HuH-7 (cell line): ENCODE data around the gene RFT1.
A peak's percentile ranks its signal among the peaks of the same experiment; 100 is the strongest.

ENCODE experiments used
- DNase-seq: peaks from one replicate; pipeline ENCODE4 v3.0.0; 2011; ENCODE audit warnings: low spot score

RFT1 gene, protein sequence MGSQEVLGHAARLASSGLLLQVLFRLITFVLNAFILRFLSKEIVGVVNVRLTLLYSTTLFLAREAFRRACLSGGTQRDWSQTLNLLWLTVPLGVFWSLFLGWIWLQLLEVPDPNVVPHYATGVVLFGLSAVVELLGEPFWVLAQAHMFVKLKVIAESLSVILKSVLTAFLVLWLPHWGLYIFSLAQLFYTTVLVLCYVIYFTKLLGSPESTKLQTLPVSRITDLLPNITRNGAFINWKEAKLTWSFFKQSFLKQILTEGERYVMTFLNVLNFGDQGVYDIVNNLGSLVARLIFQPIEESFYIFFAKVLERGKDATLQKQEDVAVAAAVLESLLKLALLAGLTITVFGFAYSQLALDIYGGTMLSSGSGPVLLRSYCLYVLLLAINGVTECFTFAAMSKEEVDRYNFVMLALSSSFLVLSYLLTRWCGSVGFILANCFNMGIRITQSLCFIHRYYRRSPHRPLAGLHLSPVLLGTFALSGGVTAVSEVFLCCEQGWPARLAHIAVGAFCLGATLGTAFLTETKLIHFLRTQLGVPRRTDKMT

DNA sequence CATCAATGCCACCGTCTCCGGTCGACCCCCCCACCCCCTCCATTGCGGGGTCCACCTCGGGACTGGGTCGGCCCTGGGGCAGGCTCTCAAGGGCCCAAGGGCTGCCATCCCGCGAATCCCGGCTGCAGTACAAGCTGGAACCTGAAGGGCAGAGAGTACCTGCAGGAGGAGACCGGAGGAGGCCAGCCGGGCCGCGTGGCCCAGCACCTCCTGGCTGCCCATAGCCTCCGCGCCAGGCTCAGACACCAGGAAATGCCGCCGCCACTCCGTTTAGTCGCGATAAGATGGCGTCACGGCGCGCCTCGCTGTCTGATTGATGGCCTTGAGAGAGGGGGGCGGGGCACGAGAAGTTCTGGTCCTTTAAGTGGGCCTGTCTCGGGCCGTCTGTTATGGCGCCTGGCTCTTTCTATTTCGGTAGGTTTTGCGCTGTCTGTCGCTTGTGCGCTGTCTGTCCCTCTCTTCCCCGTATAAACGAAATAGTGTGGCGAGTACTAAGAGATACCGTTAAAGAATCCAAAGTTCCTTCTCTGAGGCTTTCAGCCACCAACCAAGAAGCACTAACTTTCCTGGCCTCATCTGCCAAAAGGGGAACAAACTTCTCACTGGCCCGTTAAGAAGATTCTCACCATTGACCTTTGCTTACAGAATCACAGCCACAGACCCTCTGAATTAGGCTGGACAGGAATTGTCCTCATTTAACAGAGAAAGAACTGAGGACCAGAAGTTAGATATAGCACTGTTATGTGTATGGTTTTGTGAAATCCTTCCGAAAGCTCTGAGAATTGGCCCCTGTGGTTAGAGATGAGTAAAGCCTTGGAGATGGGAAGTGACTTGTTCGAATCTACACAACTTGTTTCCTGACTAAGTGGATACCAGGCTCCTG is at the start of gene RFT1:
TSS of gene RFT1 (minus strand) at position 257 of the 883 bp plus-strand sequence. CDS start at position 222, 35 bp downstream.
- peak; percentile 50 for DNase-seq

DNA sequence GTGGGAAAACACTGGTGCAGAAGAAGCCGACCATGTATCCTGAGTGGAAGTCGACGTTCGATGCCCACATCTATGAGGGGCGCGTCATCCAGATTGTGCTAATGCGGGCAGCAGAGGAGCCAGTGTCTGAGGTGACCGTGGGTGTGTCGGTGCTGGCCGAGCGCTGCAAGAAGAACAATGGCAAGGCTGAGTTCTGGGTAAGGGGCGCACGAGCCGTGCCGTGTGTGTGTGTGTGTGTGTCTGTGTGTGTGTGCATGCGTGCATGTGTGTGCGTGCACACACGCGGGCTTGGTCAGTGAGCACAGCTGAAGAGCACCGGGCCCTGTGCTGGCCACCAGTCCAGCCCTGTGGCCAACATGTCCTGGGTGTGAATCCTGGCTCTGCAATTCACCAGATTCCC is 49.3 kb upstream of the RFT1 start:
- DNase-seq, result no peak

DNA sequence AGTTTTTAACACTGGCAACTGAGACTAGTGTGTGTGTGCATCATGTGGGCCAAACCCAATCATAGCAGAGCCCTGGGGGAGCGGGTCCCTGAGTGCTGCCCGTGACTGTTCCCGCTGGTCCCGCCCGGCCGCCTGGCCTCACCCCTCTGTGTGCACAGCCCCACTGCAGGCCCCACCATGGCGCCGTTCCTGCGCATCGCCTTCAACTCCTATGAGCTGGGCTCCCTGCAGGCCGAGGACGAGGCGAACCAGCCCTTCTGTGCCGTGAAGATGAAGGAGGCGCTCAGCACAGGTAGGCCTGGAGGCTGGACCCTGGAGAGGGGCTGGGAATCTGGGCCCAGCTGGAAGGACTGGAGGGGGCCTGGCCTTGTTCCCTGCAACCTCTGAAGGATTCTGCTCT is 48.0 kb upstream of the RFT1 start:
- no peak for DNase-seq

DNA sequence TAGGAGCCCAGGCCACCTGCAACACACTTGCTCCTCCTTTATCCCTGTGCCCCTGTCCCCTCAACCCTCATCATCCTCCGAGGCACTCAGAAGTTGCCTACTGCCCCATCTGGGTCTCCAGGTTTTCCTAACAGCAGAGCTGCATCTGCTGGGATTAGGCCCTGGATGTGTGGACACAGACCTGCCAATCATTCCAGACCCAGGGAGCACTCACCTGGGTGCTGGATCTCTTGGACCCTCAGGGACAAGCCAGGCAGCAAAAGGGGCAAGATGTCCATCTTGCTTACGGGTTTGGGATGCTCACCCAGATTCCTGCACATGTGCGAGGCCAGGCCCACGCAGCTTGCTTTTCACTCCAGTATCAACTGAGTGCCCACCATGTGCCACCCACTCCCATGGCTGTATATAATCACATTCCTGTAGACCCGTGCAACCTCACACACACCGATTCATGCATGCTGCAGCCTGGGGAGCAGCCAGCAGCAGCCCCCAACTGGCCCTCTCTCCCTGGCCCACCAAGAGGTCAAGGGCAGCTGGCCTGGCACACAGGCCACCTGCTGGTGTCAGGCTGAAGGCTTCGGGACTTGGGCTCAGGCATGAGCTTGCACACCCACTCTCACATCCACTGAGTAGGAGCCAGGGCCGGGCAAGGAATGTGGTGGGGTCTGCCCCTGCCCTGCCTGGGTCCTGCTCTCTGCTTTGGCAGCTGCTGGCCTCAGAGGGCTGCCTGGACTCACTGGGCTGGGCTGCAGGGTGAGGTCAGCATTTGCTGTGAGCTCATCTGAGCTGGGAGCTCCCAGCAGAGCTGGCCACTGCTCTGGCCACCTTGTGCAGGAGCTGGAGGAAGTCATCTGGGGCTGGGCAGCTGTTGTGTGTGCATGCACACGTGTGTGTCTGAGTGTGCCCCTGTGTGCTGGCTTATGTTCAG is 45.6 kb upstream of the RFT1 start:
- DNase-seq, result no peak

DNA sequence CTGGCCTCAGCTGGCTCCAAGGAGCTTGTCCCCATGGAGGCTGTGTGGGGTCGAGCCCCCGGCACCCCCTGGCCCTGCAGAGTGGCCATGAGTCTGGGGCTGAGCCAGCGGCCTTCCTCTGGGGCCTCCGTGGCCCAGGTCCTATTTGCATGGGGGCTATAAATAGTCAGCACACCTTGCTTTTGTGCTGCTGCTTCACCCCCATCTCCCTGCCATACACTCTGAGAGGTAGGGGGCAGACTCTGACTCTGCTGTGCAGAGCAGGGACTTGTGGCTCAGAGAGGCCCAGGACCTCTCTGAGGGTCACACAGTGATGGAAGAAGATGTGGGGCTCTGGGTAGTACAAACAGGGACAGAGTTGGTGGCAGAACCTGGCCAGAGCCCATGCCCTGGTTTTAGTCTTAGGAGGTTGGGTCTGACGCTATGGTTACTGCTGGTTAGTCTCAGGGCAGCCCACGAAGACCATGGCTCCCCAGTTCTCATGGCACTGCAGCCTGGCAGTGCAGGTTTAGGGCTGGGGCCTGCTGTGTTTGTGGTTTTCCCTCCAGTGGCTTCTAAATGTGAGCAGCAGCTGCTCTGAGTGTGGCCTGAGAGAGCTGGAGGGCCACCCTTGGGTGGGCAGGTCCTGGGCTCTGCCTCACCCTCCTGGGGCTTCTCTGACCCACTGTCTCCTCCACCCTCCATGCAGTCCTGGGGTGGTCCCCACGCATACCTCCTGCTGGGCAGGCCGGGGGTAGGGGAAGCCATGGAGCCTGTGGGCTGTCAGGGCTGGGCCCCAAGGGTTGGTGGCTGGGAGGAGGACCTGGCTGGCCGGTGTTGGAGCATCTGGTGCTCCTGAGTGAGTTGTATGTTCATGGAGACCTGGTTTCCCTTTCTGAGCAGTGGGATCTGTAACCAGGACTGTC is 44.4 kb upstream of the RFT1 start:
- DNase-seq, result no peak

DNA sequence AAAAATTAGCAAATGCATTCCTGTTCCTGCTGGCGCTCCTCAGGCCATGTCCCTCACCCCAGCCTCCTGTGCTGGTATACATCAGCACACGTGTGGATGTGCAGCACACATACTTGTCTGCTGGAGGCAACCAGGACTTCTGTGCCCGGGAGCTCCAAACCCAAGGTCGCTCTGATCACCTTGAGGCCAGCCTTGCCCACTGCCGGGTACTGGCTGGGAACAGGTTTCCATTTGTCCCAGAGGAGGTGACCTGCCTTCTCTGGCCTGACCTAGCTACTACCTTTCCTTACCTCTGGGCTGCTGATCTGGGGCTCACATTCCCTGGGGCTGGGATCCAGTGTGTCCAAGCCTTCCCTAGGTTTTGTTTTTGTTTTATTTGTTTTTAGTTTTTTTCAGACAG is 42.9 kb upstream of the RFT1 start:
- DNase-seq, result no peak

DNA sequence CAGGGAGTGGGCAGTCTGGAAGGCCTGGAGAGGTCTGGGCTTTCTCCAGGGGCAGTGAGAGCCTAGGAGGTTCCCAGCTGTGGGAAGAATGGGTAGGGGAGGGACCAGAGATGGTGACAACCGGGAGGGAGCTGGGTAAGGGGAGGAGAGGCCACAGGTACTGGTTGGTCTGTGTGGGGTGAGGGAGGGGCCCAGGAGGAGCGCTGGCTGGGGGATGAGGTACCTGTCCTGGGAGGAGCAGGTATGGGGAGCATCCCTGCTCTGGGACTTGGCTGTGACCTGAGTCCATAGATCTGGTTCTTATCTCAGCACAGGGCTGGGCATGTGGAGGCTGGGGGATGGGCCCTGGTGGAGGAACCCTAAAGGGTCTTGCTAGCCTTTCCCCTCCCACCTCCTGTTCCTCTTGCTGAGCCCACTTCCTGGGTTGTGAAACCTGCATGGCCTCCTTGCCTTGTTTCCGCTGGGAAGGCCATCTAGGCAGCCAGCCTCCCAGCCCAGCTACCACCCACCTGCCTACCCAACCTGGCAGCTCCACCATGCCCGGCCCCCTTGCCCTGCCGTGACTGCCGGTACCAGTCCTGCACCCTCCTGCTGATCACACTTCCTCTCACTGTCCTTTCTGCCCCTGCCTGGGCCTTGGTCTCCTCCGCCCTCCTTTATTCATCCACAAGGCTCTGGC is 41.7 kb upstream of the RFT1 start:
- DNase-seq, result no peak

DNA sequence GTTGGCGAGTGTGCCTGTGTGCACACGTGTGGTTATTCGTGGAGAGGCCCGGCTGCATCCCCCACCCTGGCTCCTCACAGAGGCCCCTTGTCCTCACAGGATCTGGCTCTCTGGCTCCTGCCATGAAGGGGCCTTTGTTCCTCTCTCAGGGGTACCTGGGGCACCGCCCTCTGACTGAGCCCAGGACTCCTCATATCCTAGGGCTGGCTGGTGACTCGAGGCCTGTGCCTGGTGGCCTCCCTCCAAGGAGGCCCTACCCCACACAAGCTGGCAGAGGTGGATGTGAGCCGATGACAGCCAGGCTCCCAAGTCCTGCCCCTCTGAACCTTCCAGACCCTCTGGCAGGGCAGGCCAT is 40.8 kb upstream of the RFT1 start:
- DNase-seq, result no peak

DNA sequence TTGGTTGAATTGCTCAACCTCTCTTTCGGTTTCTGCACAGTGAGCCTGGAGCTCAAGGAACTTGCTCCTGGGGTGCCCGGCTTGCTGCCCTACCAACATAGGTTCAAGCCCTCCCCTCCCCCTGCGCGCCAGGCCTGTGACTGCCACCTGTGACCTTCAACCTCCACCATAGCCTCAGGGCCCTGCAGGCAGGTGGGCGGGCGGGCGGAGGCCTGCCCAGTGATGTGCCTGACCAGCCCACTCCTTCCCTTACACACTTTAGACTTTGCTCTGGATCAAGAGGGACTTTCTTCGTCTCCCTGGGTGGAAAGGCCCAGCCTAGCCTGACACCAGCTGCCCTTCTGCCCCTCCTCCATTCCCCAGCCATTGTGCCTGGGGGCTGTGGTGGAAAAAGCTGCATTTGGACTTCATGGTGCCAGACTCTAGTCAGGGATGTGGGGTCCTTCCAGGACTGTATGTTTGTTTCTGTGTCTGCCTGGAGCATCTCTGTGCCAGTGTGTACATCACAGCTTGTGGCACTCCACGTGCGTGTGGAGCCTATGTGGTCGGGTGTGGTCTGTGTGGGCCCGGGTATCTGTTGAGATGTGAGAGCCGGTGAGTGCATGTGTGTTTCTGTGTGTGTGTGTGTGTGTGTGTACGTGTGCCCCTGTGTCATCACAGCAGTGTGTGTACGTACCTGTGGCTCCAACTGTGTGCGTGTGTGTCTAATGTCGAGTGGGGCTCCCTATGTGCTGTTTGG is 40.3 kb upstream of the RFT1 start:
- no peak for DNase-seq

DNA sequence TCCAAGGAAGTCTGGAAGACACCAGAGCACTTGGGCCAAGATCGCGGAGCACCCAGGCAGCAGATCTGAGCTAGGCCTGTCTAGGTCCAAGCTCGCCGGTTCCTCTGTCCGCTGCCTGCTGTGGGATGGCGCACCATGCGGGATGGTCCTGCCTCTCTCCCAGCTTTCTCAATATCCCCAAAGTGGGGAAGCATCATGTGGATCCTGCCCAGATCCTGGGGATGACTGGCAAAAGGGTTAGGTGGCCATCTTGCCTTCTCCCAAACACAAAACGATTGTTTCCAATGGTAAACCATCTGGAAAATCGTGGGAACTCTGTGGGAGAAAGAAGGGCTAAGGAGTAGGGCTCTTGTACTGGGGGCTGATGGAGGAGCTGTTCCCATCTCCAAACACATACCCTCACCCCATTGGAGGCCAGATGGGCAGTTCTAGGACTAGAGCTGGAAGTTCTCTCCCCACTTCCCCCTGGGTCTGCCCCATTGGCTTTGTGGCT is 39.6 kb upstream of the RFT1 start:
- DNase-seq, result no peak

DNA sequence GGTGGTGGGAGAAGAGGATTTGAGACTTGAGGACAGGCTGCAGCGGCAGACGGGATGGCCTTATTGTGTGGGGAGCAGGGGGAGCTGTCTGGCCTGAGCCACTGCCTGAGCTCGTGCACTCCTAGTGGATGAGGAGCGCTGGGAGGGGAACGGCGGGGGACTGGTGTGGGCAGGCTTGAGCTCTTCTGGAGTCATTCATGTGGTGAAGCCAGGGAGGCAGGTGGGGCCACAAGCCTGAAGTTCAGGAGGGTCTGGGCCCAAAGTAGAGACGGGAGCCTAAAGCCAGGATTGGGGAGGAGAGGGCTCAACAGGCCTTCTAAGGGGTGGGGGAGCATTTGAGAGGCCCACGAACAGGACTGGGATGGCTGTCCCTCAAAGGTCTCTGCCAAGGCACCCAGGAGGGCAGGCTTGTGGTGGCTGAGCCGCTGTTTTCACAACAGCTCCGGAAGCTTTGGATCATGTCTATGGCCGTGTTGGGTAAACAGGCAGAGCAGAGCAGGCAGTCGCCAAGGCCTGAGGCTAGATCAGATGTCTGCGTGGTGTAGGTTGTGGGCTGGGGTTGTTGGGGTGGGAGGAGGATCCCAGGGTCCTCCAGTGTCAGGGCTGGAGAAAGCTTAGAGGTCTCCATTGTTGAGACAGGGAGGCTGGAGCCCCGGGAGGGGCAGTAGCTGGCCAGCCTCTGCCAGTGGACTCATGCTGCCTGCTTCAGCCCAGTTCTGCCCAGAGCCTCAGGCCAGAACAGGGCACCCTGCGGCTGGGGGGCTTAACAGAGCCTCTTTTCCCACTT is 39.0 kb upstream of the RFT1 start:
- no peak for DNase-seq

DNA sequence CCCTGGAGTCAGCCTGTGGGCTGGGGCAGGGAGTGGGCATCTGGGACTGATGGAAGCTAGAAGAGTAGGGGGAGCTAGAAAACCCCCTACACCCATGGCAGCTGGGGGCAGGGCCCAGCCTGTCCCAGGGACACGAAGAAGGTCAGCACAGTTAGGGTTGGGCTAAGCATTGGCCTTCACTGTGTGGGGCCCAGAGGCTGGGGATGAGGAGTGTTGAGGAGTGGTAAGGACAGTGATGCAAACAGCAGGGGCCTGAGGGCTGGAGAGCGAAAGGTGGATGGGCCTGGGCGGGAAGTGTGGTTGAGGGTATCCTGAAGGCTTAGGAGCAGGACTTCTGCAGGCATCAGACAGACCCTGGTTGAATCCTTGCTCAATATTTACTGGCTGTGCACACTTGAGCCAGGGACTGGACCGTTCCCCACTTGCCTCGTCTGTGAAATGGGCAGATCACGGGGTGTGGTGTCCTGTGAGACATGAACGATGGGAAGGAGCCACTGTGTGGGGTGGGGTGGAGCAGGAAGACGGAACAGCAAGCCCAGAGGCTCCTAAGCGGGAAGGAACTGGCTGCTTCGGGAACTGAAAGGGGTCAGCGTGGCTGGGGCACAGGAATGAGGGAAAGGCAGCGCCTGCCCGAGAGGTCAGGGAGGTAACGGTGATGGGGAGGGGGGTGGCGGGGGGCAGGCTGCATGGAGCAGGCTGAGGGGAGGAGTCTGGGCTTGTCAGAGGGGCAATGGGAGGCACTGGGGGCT is 38.1 kb upstream of the RFT1 start:
- no peak for DNase-seq

DNA sequence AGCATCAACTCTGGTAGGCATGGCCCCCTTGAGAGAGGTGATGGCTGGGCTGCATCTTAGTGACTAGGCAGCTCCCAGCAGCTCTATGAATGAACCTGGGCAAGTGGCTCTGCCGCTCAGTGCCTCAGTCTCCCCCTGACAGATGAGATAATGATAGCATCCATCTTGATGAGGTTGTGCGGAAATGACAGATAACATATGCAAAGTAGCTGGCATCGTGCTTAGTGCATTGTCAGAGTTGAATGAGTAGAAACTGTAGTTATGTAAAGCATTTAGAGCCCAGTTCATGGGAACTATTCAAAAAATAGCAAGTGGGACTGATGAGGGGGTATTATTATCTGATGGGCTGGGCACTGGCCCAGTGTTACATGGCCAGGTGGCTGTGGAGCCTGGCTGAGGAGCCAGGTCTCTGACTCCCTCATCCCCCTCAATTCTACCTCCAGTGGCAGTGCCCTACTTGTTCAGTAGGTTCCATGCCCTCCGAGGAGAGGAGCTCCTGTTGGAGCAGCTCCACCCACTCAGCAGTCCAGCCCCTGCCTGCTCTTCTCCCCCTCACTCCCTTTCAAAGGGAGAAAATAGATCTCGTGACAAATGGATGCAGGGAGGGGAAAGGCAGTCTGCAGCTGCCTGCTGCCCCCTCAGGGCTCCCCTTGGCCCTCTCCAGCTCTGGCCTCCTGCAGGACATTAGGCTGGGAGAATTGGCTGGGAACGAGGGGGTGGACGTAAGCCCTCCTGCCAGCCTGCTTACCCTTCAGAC is 37.4 kb upstream of the RFT1 start:
- DNase-seq, result no peak

DNA sequence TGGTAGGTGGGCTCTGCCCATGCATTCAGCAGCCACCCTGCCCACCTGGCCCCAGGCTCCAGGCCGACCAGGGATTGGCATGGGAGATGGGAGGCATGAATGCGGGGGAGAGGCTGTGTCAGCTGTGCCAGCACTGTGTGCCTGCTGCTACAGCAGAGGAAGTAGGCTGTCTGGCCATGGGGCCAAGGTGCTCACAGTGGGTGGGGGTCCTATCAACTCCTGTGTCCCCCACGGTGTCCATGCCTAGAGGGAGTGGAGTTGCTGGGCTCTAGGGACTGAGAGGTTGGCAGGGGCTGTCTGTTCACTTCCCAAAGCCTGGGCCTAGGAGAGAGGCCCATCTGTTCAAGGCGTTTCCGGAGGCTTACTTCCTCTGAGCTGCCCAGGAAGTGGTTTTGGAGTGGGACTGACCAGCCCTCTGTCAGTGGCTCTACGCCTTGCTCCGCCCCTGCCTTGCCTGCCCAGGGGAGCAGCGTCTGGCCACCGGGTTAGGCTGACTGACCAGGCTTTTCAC is 36.6 kb upstream of the RFT1 start:
- DNase-seq, result no peak

DNA sequence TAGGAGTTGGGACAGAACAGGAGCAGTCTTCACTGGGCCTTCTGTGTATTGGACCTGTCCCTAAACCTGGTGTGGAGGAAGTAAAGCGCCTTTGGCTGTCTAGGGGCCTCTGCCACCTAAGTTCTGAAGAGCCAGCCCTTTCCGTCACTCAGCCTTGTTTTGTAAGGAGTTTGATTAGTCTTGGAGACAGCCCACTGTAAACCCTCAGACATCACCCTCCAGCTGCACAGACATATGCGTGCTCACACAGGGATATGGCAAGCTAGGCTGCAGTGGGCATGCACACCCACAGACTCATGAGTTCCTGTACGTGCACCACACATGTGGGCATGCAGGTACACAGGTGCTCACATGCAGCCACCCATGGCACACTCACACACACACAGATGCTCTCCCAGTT is 36.0 kb upstream of the RFT1 start:
- DNase-seq, result no peak

DNA sequence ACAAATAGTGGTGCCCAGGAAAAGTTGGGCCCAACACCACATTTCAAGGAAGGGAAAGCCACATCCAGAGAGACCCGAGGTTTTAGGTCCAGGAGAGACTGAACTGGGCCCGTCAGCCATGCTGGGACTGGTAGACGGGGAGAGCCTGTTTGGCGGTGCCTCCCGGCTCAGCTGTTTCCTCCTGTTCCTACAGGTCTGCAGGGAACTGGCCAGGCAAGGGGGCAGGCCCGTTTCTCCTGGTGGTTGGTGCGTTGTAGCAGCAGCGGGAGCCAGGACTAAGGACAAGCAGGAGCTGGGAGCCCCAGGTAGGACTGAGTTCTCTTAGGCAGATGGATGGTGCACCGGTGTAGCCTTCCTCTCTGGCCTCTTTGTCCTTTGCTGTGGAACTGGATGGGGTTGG is 34.7 kb upstream of the RFT1 start:
- DNase-seq, result no peak
